Skeletal muscle satellite cell (primary cell): ENCODE measurements around the gene N4BP2L2.

ENCODE experiments used
- H3K27me3 ChIP-seq: 2 replicates; pipeline ENCODE4 v1.7.0; 2013; ENCODE audit warnings: low read length; ENCODE audit not compliant: control insufficient read depth, insufficient read depth
- H3K36me3 ChIP-seq: 2 replicates; pipeline ENCODE4 v1.7.0; 2013; ENCODE audit warnings: mild to moderate bottlenecking, control low read depth, low read length; ENCODE audit not compliant: insufficient read depth
- H3K4me1 ChIP-seq: 2 replicates; pipeline ENCODE4 v1.7.0; 2013; ENCODE audit warnings: low read length; ENCODE audit not compliant: control insufficient read depth, insufficient read depth
- H3K4me2 ChIP-seq: 2 replicates; pipeline ENCODE4 v1.7.0; 2013; ENCODE audit warnings: mild to moderate bottlenecking, low read length
- H3K4me3 ChIP-seq: 2 replicates; pipeline ENCODE4 v1.7.0; 2013; ENCODE audit warnings: low read length
- H3K9ac ChIP-seq: 2 replicates; pipeline ENCODE4 v1.7.0; 2013; ENCODE audit warnings: mild to moderate bottlenecking, low read depth, low read length, moderate library complexity
- H3K9me3 ChIP-seq: replicated peaks from 2 replicates; pipeline ENCODE4 v1.7.0; 2013; ENCODE audit warnings: mild to moderate bottlenecking, control low read depth, low read length

Gene N4BP2L2

DNA sequence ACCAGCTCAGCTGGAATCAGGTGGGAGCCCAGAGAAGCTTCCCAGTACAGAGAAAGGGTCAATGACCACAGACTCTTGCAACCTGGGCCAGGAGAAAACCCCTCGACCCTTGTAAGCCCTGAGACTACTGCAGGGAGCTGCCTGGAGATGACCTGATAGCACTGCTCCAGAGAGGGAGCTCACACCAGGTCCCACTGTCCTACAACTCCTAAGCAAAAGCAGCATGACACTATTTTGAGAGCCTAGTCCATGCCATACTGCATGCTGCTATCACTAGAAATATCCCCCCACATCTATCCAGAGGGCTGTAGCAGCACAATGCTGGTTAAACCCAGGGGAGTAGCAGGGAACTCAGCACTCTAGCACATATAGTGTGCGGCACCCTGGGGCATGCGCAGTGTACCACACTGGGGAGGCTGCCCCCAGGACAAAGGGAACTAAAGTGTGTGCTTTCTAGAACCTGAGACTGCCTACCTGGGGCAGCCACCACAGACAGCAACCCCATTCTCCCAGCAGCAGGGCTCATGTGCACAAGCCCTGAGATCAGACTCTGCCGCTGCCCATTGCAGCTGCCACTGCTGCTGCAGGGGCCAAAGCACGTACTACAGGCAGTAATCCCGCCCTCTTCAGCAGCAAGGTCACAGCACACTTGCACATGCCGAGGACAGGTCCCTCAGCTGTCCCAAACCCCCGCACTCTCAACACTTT lies 83.6 kb downstream of the N4BP2L2 start:
- no peak overlapping the region for H3K9ac ChIP-seq
- no peak overlapping the region for H3K4me2 ChIP-seq
- no peak overlapping the region for H3K4me3 ChIP-seq
- H3K9me3 ChIP-seq = peaks cover 7% of the 10 kb centered on the region
- no peaks in the 10 kb centered on the region for H3K36me3 ChIP-seq
- no peaks in the 10 kb centered on the region for H3K27me3 ChIP-seq
- H3K4me1 ChIP-seq = no peaks in the 10 kb centered on the region

GRCh38 chr13:32453981-32454380 lies 84.6 kb downstream of the N4BP2L2 start:
- H3K36me3 ChIP-seq = no peaks in the 10 kb centered on the region
- no peaks in the 10 kb centered on the region for H3K27me3 ChIP-seq
- H3K4me2 ChIP-seq = no peak overlapping the region
- peaks cover 7% of the 10 kb centered on the region for H3K9me3 ChIP-seq
- no peak overlapping the region for H3K4me3 ChIP-seq
- H3K4me1 ChIP-seq = no peaks in the 10 kb centered on the region
- H3K9ac ChIP-seq = no peak overlapping the region

GRCh38 chr13:32448972-32449371 lies 89.6 kb downstream of the N4BP2L2 start:
- Histone ChIP-seq H3K4me2 (no peak overlapping the region), H3K36me3 (no peaks in the 10 kb centered on the region), H3K4me1 (no peaks in the 10 kb centered on the region), H3K9ac (no peak overlapping the region), H3K4me3 (no peak overlapping the region), H3K27me3 (no peaks in the 10 kb centered on the region), H3K9me3 (no peaks in the 10 kb centered on the region)

GRCh38 chr13:32447894-32448623 lies 90.5 kb downstream of the N4BP2L2 start:
- Histone ChIP-seq H3K9ac (no peak overlapping the region), H3K9me3 (no peaks in the 10 kb centered on the region), H3K36me3 (peaks cover 6% of the 10 kb centered on the region), H3K4me3 (no peak overlapping the region), H3K4me2 (no peak overlapping the region), H3K27me3 (no peaks in the 10 kb centered on the region), H3K4me1 (no peaks in the 10 kb centered on the region)

- Histone ChIP-seq H3K9ac (no peak overlapping the region), H3K36me3 (peaks cover 8% of the 10 kb centered on the region), H3K27me3 (no peaks in the 10 kb centered on the region), H3K9me3 (no peaks in the 10 kb centered on the region), H3K4me2 (no peak overlapping the region), H3K4me1 (no peaks in the 10 kb centered on the region), H3K4me3 (no peak overlapping the region)
Measured at GRCh38 chr13:32446773-32447465, 91.7 kb downstream of the N4BP2L2 start.

- Histone ChIP-seq H3K36me3 (peaks cover 8% of the 10 kb centered on the region), H3K9ac (no peak overlapping the region), H3K4me2 (no peak overlapping the region), H3K4me1 (no peaks in the 10 kb centered on the region), H3K4me3 (no peak overlapping the region), H3K9me3 (no peaks in the 10 kb centered on the region), H3K27me3 (no peaks in the 10 kb centered on the region)
Measured at GRCh38 chr13:32446220-32446619, 92.4 kb downstream of the N4BP2L2 start.

DNA sequence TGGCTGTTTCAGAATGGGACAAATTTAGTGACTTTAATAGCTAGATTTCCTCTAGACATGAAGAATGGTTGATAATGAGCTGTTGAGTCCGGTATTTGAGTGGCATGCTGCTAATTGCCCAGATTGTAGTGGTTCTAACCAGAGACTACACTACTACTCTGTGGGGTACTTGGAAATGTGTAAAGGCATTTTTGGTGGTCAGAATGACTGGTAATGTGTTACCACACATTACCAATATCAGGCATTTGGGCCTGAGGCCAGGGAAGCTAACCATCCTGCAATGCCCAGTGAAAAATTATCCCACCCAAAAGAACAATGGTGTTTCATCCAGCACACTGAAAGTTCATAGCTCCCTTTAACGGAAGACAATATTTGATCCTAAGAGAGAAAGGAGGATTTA lies 93.1 kb downstream of the N4BP2L2 start:
- H3K36me3 ChIP-seq = peaks cover 8% of the 10 kb centered on the region
- no peaks in the 10 kb centered on the region for H3K4me1 ChIP-seq
- H3K4me3 ChIP-seq = no peak overlapping the region
- H3K9ac ChIP-seq = no peak overlapping the region
- H3K9me3 ChIP-seq = no peaks in the 10 kb centered on the region
- no peaks in the 10 kb centered on the region for H3K27me3 ChIP-seq
- H3K4me2 ChIP-seq = no peak overlapping the region

GRCh38 chr13:32443111-32443510 lies 95.5 kb downstream of the N4BP2L2 start:
- Histone ChIP-seq H3K9me3 (no peaks in the 10 kb centered on the region), H3K4me3 (no peak overlapping the region), H3K4me2 (no peak overlapping the region), H3K9ac (no peak overlapping the region), H3K27me3 (no peaks in the 10 kb centered on the region), H3K36me3 (peaks cover 14% of the 10 kb centered on the region), H3K4me1 (no peaks in the 10 kb centered on the region)

DNA sequence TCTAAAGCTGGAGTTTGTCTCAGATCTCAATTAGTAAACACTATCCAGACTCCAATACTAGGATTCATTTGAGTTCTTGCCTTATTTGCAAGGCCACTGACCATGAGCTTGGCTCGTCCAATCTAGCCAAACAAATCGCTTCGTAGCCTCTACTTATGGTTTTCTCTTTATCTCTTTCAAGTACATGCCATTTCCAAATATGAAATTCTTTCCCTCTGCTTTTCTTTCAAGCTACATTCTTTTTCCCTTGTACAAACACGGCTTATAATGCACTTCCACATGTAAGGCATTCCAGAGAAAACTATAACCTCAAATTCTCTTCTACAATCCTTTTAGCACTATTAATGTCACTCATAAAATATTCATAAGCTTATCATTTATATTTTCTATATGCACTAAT lies 99.7 kb downstream of the N4BP2L2 start:
- Histone ChIP-seq H3K4me1 (no peaks in the 10 kb centered on the region), H3K4me2 (no peak overlapping the region), H3K4me3 (no peak overlapping the region), H3K9me3 (no peaks in the 10 kb centered on the region), H3K27me3 (no peaks in the 10 kb centered on the region), H3K9ac (no peak overlapping the region), H3K36me3 (peaks cover 14% of the 10 kb centered on the region)

GRCh38 chr13:32432856-32433255 lies 105.7 kb downstream of the N4BP2L2 start:
- Histone ChIP-seq H3K36me3 (no peaks in the 10 kb centered on the region), H3K4me3 (no peak overlapping the region), H3K9ac (no peak overlapping the region), H3K27me3 (no peaks in the 10 kb centered on the region), H3K4me1 (peaks cover 6% of the 10 kb centered on the region), H3K4me2 (no peak overlapping the region), H3K9me3 (no peaks in the 10 kb centered on the region)

DNA sequence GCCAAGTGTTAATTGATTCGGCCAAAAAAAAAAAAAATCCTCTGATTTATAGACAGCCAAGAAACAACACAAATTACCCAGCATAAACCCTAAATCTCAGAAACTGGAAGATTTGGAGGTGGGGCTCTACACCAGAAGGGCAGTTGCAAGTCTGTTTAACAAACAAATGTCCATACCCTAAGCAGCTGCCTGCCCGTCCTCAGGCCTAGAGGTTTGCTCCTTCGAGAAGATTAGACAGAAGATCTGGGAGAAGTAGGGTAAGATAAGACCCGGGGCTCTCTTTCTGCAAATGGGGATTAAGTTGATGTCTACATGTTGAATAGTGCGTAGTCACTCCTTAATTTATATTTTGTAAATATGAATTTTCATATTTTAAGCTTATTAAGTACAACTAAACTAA lies 107.2 kb downstream of the N4BP2L2 start:
- Histone ChIP-seq H3K4me1 (peaks cover 14% of the 10 kb centered on the region), H3K9me3 (no peaks in the 10 kb centered on the region), H3K4me3 (no peak overlapping the region), H3K4me2 (no peak overlapping the region), H3K36me3 (no peaks in the 10 kb centered on the region), H3K27me3 (no peaks in the 10 kb centered on the region), H3K9ac (no peak overlapping the region)
